ENCODE measurements around the gene SSR1.
"Not testable (repeated sequence)": the region's sequence is repeated elsewhere in the genome, so short reads cannot be mapped to it uniquely, and the experiment has no call there.

Gene SSR1

DNA sequence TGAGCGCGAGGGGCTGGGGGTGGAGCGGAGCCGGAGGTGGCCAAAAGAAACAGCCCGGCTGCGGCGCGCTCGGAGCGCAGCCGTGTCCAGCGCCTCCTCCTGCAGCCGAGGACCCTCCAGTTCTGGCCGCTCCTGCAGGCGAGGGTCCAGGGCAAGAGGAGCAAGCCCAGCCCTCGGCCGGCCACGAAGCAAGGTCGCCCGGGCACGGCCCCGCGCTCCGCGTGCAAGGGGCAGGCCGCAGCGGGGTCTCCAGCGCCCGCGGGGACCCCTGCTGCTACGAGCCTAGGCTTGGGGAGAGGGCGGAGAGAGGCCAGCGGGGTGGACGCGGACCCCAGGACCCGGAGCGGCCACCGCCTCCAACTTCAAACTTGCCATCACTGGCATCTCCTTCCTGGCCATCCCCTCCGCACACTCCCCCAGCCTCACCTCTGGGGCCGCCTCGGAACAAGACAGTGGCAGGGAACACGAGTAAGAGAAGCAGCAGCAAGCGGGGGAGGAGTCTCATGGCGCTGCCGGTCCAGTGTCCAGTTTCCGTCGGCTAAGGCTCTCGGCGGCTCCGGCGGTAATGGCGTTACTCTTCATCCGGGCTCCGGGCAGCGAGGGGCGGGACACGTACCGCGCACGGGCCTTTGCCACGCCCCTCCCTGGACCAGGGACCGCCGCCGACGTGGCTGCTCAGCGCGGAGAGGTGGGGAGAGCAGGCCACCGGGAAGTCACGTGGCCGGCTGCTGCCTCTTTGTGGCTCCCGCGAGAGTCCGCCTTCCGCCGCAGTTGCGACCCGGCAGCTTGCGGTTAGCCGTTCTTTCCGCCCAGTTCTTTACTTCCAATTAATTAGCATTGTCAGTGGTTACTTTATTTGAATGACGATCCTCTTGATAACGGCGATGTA is at the start of gene SSR1:
SSR1 (minus strand) TSS at position 584 of the 889 bp plus-strand sequence; CDS start at position 505, 79 bp downstream.
- DNase-seq (ENCODE audit: low read depth in 4 of 4, low spot score in 1 of 4) = peak; percentile 79 to 93 (median 87)

DNA sequence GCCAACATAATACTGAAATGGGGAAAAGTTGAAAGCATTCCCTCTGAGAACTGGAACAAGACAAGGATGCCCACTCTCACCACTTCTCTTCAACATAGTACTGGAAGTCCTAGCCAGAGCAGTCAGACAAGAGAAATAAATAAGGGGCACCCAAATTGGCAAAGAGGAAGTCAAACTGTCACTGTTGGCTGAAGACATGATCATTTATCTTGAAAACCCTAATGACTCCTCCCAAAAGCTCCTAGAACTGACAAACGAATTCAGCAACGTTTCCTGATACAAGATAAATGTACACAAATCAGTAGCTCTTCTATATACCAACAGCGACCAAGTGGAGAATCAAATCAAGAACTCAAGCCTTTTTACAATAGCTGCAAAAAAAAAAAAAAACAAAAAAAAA is 38.9 kb upstream of the SSR1 start:
- DNase-seq (ENCODE audit: low read depth in 4 of 4, low spot score in 1 of 4) = not testable (repeated sequence)

DNA sequence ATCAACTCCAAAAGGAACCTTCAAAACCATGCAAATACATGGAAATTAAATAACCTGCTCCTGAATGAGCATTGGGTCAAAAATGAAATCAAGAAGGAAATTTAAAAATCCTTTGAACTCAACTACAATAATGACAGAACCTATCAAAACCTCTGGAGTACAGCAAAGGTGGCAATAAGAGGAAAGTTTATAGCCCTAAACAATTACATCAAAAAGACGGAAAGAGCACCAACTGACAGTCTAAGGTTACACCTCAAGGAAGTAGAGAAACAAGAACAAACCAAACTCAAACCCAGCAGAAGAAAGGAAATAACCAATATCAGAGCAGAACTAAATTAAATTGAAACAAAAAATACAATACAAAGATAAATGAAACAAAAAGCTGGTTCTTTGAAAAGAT is 37.6 kb upstream of the SSR1 start:
- not testable (repeated sequence) for DNase-seq (ENCODE audit: low read depth in 4 of 4, low spot score in 1 of 4)

DNA sequence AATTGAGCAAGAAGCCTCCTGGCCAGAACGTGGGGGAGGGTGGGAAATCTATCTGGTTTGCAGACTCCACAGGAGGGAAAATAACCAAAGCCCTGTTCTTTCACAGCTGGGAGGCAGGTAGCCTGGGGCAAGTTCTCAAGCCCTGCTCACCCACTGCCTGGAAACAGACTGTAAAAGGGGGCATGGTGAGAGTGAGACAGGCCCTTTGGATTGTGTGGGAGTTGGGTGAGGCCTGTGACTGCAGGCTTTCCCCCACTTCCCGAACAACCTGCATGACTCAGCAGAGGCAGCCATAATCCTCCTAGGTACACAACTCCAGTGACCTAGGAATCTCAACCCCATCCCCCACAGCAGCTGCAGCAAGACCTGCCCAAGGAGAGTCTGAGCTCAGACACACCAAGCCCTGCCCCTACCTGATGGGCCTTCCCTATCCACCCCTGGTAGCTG is 34.6 kb upstream of the SSR1 start:
- not testable (repeated sequence) for DNase-seq (ENCODE audit: low read depth in 4 of 4, low spot score in 1 of 4)

DNA sequence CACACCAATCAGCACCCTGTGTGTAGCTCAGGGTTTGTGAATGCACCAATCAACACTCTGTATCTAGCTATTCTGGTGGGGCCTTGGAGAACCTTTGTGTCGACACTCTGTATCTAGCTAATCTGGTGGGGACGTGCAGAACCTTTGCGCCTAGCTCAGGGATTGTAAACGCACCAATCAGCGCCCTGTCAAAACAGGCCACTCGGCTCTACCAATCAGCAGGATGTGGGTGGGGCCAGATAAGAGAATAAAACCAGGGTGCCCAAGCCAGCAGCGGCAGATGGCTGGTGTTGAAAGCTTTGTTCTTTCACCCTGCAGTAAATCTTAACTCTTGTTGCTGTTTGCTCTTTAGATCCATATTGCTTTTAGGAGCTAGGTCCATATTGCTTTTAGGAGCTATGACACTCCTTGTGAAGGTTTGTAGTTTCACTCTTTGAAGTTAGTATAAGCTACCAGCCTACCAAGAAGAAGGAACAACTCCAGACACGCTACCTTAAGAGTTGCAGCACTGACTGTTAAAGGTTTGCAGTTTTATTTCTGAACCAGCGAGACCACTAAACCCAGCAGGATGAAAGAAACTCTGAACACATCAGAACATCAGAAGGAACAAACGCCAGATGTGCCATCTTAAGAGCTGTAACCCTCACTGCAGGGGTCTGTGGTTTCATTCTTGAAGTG is 31.9 kb upstream of the SSR1 start:
- DNase-seq (ENCODE audit: low read depth in 4 of 4, low spot score in 1 of 4) = not testable (repeated sequence)

DNA sequence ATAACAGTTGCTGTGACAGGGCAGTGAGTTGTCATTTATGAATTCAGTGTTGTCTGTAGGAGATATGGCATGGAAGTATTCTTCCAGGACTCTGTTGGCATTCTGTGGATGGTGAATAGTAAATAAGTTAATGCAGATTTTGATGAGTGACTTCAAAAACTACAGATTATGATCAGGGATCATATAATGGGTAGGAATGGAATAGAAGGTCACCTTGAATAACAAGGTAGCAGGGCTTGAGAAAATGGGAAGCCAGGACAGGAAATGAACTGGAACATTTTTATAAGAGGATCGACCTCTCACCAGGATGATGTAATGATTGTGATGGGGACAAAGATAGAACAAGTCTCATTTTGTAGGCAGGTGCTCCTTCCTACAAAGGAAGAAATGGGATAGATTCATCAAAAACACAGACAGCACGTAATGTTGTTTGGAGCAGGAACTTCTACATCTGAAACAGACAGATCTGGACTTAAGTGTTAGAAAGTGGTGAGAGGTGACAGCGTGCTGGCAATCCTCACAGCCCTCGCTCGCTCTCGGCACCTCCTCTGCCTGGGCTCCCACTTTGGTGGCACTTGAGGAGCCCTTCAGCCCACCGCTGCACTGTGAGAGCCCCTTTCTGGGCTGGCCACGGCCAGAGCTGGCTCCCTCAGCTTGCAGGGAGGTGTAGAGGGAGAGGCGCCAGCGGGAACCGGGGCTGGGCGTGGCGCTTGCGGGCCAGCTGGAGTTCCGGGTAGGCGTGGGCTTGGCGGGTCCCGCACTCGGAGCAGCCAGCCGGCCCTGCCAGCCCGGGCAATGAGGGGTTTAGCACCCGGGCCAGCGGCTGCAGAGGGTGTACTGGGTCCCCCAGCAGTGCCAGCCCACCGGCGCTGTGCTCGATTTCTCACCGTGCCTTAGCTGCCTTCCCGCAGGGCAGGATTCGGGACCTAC is 30.8 kb upstream of the SSR1 start:
- no peak for DNase-seq (ENCODE audit: low read depth in 4 of 4, low spot score in 1 of 4)

DNA sequence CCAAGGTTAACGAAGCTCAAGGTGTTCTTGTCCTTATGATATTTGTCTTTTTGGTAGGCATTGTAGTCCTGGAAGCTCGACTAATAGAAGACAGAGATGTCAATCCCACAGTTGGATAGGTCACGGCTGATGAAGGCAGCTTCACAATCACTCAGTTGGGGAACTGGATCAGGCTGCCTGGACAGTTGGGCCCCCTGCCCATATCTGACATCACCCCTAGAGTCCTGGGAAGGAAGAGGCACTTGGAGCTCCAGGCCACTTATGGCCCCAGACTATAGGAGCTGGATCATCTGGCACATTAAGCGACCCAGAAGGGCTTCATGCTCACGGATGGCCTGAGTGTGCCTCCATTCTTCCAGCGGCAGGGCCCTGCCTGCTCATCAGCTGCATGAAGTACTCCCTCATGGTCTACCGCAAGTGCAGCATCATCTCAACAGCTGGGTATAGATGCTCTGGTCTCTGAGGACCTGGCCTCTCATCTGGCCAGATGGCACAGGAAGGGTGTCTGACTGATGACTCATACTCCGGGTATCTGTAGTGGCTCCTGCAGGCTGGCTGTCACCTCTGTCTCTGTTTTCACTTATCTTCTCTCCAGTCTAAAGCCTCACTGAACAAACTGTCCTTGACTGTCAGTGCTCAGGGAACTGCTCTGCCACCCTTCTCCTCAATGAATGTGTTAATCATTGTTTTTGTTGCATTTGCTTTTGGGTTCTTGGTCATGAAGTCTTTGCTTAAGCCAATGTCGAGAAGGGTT is 29.2 kb upstream of the SSR1 start:
- DNase-seq (ENCODE audit: low read depth in 4 of 4, low spot score in 1 of 4) = no peak

DNA sequence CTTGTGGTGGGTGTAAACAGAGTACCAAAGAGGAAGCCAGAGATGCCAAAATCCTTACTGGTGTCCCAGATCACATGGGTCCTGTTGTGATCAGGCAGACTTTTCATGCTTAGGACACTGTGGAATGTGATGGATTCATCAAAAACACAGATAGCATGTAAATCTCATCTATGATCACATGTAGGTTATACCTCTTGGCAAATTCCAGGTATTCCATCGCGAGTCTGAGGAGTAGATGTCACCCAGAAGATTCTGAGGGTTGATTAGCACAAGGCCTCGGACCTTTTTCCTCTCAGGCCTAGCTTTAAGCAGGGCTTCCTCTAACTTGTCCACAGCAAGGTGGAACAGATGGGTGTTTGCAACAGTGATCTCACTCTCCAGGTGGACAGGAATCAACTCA is 28.3 kb upstream of the SSR1 start:
- DNase-seq (ENCODE audit: low read depth in 4 of 4, low spot score in 1 of 4) = no peak

DNA sequence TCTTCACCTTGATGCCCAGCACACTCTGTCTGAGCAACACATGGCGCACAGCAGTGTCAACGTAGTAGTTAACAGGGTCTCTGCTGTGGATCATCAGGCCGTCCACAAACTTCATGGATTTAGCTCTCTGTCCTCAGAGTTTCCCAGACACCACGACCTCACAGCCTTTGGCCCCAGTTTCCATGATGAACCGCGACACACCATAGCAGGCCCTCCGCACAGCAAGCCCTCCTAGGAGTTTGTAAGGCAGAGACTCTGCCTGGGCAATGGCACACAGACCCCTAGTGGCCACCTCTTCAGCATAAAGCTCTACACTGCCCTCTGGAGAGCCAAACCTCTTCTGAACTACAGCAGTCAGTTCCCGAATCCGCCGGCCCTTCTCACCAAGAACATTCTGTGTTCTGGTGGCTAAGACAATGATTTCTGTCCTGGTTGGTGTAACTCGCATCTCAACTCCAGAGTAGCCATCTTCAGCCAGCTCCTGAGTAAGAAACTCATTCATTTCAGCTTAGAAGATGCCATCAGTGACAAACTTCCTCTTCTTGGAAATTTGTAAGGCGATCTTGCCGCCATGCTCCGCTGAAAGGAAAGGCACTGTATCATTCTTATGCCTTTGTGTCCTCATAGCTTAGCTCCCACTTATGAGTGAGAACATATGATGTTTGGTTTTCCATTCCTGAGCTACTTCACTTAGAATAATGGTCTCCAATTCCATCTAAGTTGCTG is 26.2 kb upstream of the SSR1 start:
- DNase-seq (ENCODE audit: low read depth in 4 of 4, low spot score in 1 of 4) = not testable (repeated sequence)

DNA sequence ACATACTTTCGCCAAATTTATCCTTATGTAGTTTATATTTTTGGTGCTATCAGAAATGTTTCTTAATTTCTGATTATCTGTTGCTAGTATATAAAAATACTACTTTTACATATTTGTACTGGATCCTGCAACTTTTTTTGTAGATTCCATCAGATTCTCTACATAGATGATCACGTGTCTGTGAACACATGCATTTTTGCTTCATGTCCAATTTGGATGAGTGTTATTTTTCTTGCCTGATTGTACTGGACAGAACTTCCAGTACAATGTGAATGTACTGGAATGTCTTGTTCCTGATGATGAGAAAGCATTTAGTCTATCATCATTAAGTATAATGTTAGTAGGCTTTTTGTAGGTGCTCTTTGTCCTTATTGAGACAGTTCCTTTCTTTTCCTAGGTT is 25.0 kb upstream of the SSR1 start:
- DNase-seq (ENCODE audit: low read depth in 4 of 4, low spot score in 1 of 4) = no peak

DNA sequence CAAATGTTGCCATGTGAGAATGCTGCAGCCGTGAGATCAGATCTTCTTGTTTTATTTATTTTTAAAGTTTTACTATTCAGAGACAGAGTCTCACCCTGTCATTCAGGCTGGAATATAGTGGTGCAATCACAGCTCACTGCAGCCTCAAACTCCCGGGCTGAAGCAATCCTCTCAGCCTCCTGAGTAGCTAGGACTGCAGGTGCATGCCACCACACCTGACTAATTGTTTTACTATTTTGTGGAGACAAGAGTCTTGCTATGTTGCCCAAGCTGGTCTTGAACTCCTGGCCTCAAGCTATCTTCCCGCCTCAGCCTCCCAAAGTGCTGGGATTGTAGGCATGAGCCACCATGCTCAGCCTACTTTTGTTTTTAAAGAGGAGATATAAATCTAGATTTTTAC is 22.5 kb upstream of the SSR1 start:
- DNase-seq (ENCODE audit: low read depth in 4 of 4, low spot score in 1 of 4) = no peak

DNA sequence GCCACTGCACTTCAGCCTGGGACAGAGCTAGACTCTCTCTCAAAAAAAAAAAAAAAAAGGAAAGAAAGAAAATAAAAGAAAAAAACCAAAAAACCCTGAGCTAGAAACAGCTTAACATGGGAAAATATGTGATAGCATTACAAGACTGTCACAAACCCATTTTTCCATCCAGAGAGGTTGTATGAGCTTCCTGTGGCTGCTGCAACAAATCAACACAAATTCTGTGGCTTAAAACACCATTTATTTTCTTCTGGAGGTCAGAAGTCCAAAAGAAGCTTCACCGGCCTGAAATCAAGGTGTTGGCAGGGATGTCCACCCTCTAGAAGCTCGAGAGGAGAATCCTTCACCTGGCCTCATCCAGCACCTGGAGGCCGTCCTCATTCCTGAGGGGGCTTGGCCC is 21.7 kb upstream of the SSR1 start:
- DNase-seq (ENCODE audit: low read depth in 4 of 4, low spot score in 1 of 4) = no peak

DNA sequence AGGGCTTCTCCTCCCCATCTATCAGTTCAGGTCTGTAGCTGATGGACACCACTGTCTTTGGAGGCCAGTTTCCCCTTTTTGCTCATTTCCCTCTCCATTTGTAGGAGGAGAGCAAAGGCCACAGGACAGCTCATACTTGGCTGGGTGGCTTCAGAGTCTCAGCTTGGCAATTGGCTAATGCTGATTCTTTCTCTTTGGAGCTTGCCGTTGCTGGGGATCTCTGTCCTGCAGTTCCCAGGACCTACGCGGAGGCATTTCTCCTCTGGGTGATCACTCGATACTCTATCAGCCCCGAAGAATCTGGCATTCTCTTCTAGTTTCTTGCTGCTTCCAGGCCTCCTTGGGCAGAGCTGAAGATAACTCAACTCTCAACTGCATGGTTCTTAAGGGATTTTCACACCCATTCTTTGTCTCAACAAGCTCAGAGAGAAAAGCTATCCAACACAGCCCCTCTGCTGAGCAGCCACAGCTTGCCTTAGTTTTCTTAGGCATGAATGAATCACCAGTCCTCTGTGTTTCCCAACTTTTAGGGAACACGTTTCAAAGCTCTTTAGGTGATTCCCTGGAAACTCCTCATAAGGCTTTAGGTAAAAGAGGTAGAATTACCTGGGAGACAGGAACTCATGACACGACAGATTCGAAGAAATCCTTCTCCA is 19.2 kb upstream of the SSR1 start:
- no peak for DNase-seq (ENCODE audit: low read depth in 4 of 4, low spot score in 1 of 4)

DNA sequence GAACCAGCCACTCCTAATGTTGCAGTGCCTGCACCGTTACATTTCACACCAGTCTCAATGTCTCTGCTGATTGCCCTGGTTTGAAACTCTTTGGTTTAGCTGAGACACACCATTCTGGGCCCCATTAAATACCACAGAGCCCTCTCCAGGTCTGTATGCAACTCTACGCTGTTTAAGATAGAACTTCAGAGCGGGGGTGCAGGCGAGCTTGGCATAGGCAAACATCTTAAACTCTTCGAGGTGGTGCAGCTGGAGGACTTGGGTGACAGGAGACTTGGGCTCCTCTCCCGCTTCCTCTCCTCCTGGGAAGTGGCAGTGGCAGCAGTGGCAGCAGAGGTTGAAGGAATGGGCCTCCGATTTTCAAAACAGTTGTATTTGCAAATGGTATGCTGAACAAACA is 18.5 kb upstream of the SSR1 start:
- no peak for DNase-seq (ENCODE audit: low read depth in 4 of 4, low spot score in 1 of 4)

DNA sequence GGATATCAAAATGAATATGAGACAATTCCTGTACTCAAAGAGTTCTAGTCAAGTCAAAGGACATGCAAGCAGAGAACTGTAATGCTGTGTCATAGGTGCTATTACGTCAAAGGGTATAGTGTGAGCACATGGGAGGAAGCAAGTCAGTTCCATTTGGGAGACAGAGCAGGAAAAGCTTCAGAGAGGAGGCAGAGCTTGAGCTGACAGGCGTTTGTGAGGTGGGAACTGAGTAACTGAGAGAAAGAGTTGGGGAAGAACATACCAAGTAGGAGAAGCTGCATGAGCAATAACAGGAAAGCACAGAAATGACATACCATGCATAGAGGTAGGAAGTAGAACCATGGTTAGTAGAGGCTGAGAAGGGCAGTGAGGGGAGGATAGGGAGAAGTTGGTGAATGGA is 15.2 kb upstream of the SSR1 start:
- no peak for DNase-seq (ENCODE audit: low read depth in 4 of 4, low spot score in 1 of 4)

DNA sequence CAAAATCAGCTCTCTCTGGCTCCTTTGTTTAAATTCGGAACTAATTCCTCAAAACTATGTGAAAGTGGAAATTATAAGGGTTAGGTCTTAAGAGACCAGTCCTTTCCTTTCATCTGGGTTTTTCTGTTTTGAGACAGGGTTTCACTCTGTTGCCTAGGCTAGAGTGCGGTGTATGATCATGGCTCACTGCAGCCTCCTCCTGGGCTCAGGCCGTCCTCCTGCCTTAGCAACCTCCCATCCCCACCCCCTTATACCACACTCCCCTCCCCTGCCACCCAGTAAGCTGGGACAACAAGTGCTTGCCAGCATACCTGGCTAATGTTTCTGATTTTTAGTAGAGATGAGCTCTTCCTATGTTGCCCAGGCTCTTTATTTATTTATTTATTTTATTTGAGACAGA is 12.8 kb upstream of the SSR1 start:
- no peak for DNase-seq (ENCODE audit: low read depth in 4 of 4, low spot score in 1 of 4)

DNA sequence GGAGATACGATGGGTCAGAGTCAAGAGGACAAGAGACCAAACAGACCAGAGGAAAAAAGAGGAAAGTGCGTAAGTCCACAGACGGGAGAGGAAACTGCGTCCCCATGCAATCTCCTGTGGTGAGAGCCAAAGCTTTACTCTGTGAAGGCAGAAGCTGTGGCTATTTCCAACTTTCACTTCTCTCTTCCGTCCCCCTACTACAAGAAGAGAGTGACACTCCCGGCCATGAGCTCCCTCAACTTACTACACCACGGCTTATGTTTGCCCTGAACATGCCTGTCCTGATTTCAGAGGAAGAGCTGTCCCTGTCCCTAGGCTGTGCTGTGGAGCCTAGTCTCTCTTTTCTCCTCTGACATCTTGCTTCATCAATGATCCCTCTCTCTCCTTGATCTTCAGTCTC is 11.5 kb upstream of the SSR1 start:
- DNase-seq (ENCODE audit: low read depth in 4 of 4, low spot score in 1 of 4) = no peak

DNA sequence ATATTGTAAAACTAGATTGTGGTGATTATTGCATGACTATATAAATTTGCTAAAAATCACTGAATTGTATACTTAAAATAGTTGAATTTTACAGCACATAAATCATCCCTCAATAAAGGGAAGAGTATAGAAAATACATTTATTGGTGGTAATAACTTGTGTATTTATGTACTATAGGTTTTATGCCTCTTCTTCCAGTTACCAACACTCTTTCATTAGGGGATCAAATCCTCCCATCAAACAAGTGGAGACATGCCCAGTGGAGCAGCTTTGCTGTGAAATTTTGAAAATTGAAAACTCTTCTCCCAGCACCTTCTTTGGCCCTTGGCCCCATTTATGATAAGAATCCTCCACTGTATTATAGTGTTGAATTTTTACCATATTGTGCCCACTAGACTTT is 10.1 kb upstream of the SSR1 start:
- no peak for DNase-seq (ENCODE audit: low read depth in 4 of 4, low spot score in 1 of 4)

DNA sequence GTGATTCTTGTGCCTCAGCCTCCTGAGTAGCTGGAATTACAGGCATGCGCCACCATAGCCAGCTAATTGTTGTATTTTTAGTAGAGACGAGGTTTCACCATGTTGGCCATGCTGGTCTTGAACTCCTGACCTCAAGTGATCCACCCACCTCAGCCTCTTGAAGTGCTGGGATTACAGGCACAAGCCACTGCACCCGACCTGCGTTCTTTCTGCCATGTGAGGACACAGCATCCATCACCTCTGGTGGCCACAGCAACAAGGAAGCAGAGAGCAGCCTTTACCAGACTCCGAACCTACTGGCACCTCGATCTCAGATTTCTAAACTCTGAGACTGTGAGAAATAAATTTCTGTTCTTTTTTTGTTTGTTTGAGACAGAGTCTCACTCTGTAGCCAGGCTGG is 8.9 kb upstream of the SSR1 start:
- DNase-seq (ENCODE audit: low read depth in 4 of 4, low spot score in 1 of 4) = not testable (repeated sequence)
